WTC11 (cell line): ENCODE measurements around the gene TLE2. TPM values are rescaled to one million over a fixed set of nuclear protein-coding genes. Genes with fewer than 3 reads are reported as not detected.
"Not testable (repeated sequence)": the region's sequence is repeated elsewhere in the genome, so short reads cannot be mapped to it uniquely, and the experiment has no call there.

ENCODE experiments used
- ATAC-seq: fragments of 200-7000 bp; cut with Tn5 transposase; 2 replicates; pipeline ENCODE4 v1.10.0; 2021; ENCODE audit warnings: mild to moderate bottlenecking, moderate library complexity
- CTCF ChIA-PET: fragments of 300-600 bp; sonication (Branson Sonifier 250); formaldehyde crosslinking; loops from one replicate; lab custom pipeline; 2021; ENCODE audit warnings: antibody characterized with exemption; lab: Charles Lee
- POLR2A ChIA-PET: fragments of 350-600 bp; sonication (Branson Sonifier 250); formaldehyde crosslinking; loops from one replicate; lab custom pipeline; 2021; ENCODE audit warnings: antibody characterized with exemption; lab: Charles Lee
- DNase-seq: peaks from one replicate; pipeline ENCODE4 v3.0.0; 2021; ENCODE audit warnings: low spot score
- H3K27ac Mint-ChIP-seq: 2 replicates; pipeline ENCODE4 v1.8.0; 2021; ENCODE audit warnings: mixed read lengths
- H3K27me3 Mint-ChIP-seq: 2 replicates; pipeline ENCODE4 v1.8.0; 2021; ENCODE audit warnings: low read depth, mild to moderate bottlenecking, moderate library complexity, mixed read lengths
- H3K36me3 Mint-ChIP-seq: 2 replicates; pipeline ENCODE4 v1.8.0; 2021; ENCODE audit warnings: mixed read lengths
- H3K4me1 Mint-ChIP-seq: 2 replicates; pipeline ENCODE4 v1.8.0; 2022; ENCODE audit warnings: mixed read lengths
- H3K4me3 Mint-ChIP-seq: 2 replicates; pipeline ENCODE4 v1.8.0; 2021; ENCODE audit warnings: mild to moderate bottlenecking, moderate library complexity, mixed read lengths
- H3K9me3 Mint-ChIP-seq: 2 replicates; pipeline ENCODE4 v1.8.0; 2021; ENCODE audit warnings: mixed read lengths
- ARID4B ChIP-seq: sonication (generic); formaldehyde crosslinking; IDR thresholded peaks from 2 replicates; pipeline ENCODE4 v1.8.0; 2023; ENCODE audit warnings: missing genetic modification reagents, mild to moderate bottlenecking, borderline replicate concordance
- CBFB ChIP-seq: sonication (generic); formaldehyde crosslinking; IDR thresholded peaks from 2 replicates; pipeline ENCODE4 v1.8.1; 2022; ENCODE audit warnings: mild to moderate bottlenecking, low read depth, missing genetic modification reagents
- CTCF ChIP-seq: fragments of 200-600 bp; IDR thresholded peaks from 2 replicates; pipeline ENCODE4 v1.8.0; 2022; ENCODE audit warnings: antibody characterized with exemption
- E2F5 ChIP-seq: sonication (generic); formaldehyde crosslinking; IDR thresholded peaks from 2 replicates; pipeline ENCODE4 v1.8.1; 2022; ENCODE audit warnings: mild to moderate bottlenecking, moderate library complexity, missing genetic modification reagents
- FOXK1 ChIP-seq: sonication (generic); formaldehyde crosslinking; IDR thresholded peaks from 2 replicates; pipeline ENCODE4 v1.8.0; 2022; ENCODE audit warnings: mild to moderate bottlenecking, moderate library complexity, missing genetic modification reagents
- FOXP4 ChIP-seq: sonication (generic); formaldehyde crosslinking; IDR thresholded peaks from 2 replicates; pipeline ENCODE4 v1.8.0; 2022; ENCODE audit warnings: mild to moderate bottlenecking, missing genetic modification reagents
- GABPB1 ChIP-seq: sonication (generic); formaldehyde crosslinking; IDR thresholded peaks from 2 replicates; pipeline ENCODE4 v1.8.1; 2023; ENCODE audit warnings: mild to moderate bottlenecking, missing genetic modification reagents
- HMGA2 ChIP-seq: fragments of 250-450 bp; sonication (Bioruptor Pico); IDR thresholded peaks from 2 replicates; pipeline ENCODE4 v1.4.0; 2021; ENCODE audit warnings: mild to moderate bottlenecking, moderate library complexity
- HMGXB4 ChIP-seq: sonication (generic); formaldehyde crosslinking; IDR thresholded peaks from 2 replicates; pipeline ENCODE4 v1.8.1; 2023; ENCODE audit warnings: mild to moderate bottlenecking, moderate library complexity, missing genetic modification reagents
- JUN ChIP-seq: sonication (generic); formaldehyde crosslinking; IDR thresholded peaks from 2 replicates; pipeline ENCODE4 v1.8.0; 2023; ENCODE audit warnings: mild to moderate bottlenecking, missing genetic modification reagents
- MYBL2 ChIP-seq: sonication (generic); formaldehyde crosslinking; IDR thresholded peaks from 2 replicates; pipeline ENCODE4 v1.8.1; 2023; ENCODE audit warnings: mild to moderate bottlenecking, moderate library complexity, missing genetic modification reagents
- NFE2L1 ChIP-seq: sonication (generic); formaldehyde crosslinking; IDR thresholded peaks from 2 replicates; pipeline ENCODE4 v1.8.1; 2023; ENCODE audit warnings: missing genetic modification reagents
- NR1H2 ChIP-seq: sonication (generic); formaldehyde crosslinking; IDR thresholded peaks from 2 replicates; pipeline ENCODE4 v1.9.0; 2021; ENCODE audit warnings: mild to moderate bottlenecking, moderate library complexity, missing genetic modification reagents
- RORB ChIP-seq: fragments of 250-450 bp; sonication (Bioruptor Pico); IDR thresholded peaks from 2 replicates; pipeline ENCODE4 v1.9.0; 2021; ENCODE audit warnings: mild to moderate bottlenecking
- SP1 ChIP-seq: sonication (generic); formaldehyde crosslinking; conservative IDR thresholded peaks from 2 replicates; pipeline ENCODE4 v1.8.1; 2022; ENCODE audit warnings: missing genetic modification reagents
- ZNF281 ChIP-seq: sonication (generic); formaldehyde crosslinking; IDR thresholded peaks from 2 replicates; pipeline ENCODE4 v1.8.0; 2023; ENCODE audit warnings: mild to moderate bottlenecking, missing genetic modification reagents
- ZNF423 ChIP-seq: fragments of 250-450 bp; sonication (Bioruptor Pico); IDR thresholded peaks from 2 replicates; pipeline ENCODE4 v2.1.2; 2022; ENCODE audit warnings: mild to moderate bottlenecking, moderate library complexity
- total RNA-seq: library from RNA; stranded (reverse); gene quantifications from 3 replicates; pipeline ENCODE4 v1.2.3, GENCODE V29; 2021

The TLE2 gene
- total RNA-seq, 1 experiment from 2014 or later = 20.0 TPM

- H3K27ac Mint-ChIP-seq = 0 out of 2 replicates have a peak overlapping the region, but pooled peaks have one; percentile 87
- not testable (repeated sequence) for ATAC-seq, H3K9me3 Mint-ChIP-seq, H3K36me3 Mint-ChIP-seq, DNase-seq
- ChIA-PET CTCF (interaction anchor here (1.0 to 3.8 kb wide), 18 partner anchors 9 to 393 kb away, joined by 3 to 45 read pairs (median 10); partner anchors contain the start of gene TLE6), POLR2A (interaction anchor here (0.6 to 1.4 kb wide), 4 partner anchors 12 to 1211 kb away, joined by 3 read pairs; no protein-coding TSS in a partner anchor)
- peak overlapping the region; percentile 86 for H3K4me3 Mint-ChIP-seq
- peaks cover 31% of the 10 kb centered on the region for H3K4me1 Mint-ChIP-seq
- 0 out of 2 replicates have a peak, but pooled peaks have one; percentile 3 for TF ChIP-seq CTCF
- H3K27me3 Mint-ChIP-seq = peaks cover 52% of the 10 kb centered on the region
These were observed 8.0 kb upstream of the TLE2 start for GRCh38 chr19:3036977-3037544.

GRCh38 chr19:3036119-3036976, 7.3 kb upstream of the TLE2 start:
- CTCF ChIA-PET = interaction anchor here (0.6 to 3.8 kb wide), 31 partner anchors 9 to 393 kb away, joined by 3 to 45 read pairs (median 8); partner anchors contain the start of genes TLE5 and TLE6
- H3K4me1 Mint-ChIP-seq = peaks cover 29% of the 10 kb centered on the region
- peaks cover 59% of the 10 kb centered on the region for H3K27me3 Mint-ChIP-seq
- ATAC-seq (peak; percentile 66), DNase-seq (peak; percentile 95)
- H3K4me3 Mint-ChIP-seq = peak overlapping the region; percentile 86
- no peaks in the 10 kb centered on the region for H3K9me3 Mint-ChIP-seq
- H3K36me3 Mint-ChIP-seq = no peaks in the 10 kb centered on the region
- peak overlapping the region; percentile 93 for H3K27ac Mint-ChIP-seq
- POLR2A ChIA-PET = interaction anchor here (0.6 to 1.8 kb wide), 14 partner anchors 10 to 1210 kb away, joined by 3 to 17 read pairs (median 3); partner anchors contain the start of gene TLE6
- TF ChIP-seq MYBL2 = peak; percentile 72; the same call in 1 of the 2 replicates
- peak; percentile 83; the same call in 1 of the 2 replicates for TF ChIP-seq E2F5 (CRISPR knock-in tag)
- no peak for TF ChIP-seq HMGA2 (CRISPR knock-in tag)
- TF ChIP-seq JUN (CRISPR knock-in tag) = no peak
- TF ChIP-seq ZNF423 (CRISPR knock-in tag) = peak; percentile 51
- peak; percentile 70 for TF ChIP-seq ZNF281
- TF ChIP-seq ARID4B (CRISPR knock-in tag) = peak; percentile 71; the same call in 1 of the 2 replicates
- TF ChIP-seq GABPB1 (CRISPR knock-in tag) = 0 out of 2 replicates have a peak, but pooled peaks have one; percentile 6
- 0 out of 2 replicates have a peak, but pooled peaks have one; percentile 70 for TF ChIP-seq CBFB (CRISPR knock-in tag)
- TF ChIP-seq SP1 = peak; percentile 78
- TF ChIP-seq RORB (CRISPR knock-in tag) = no peak
- TF ChIP-seq FOXK1 (CRISPR knock-in tag) = peak; percentile 53
- peak; percentile 32; the same call in 1 of the 2 replicates for TF ChIP-seq HMGXB4 (CRISPR knock-in tag)
- peak; percentile 63; the same call in 1 of the 2 replicates for TF ChIP-seq NFE2L1 (CRISPR knock-in tag)
- TF ChIP-seq NR1H2 (CRISPR knock-in tag) = no peak
- peak; percentile 53; the same call in 1 of the 2 replicates for TF ChIP-seq FOXP4 (CRISPR knock-in tag)
